Measurements from ENCODE around the gene AKAP4. TPM values are rescaled to one million over a fixed set of nuclear protein-coding genes. Genes with fewer than 3 reads are reported as not detected.

AKAP4 gene
- total RNA-seq, 1 experiment from 2014 or later = not detected

DNA sequence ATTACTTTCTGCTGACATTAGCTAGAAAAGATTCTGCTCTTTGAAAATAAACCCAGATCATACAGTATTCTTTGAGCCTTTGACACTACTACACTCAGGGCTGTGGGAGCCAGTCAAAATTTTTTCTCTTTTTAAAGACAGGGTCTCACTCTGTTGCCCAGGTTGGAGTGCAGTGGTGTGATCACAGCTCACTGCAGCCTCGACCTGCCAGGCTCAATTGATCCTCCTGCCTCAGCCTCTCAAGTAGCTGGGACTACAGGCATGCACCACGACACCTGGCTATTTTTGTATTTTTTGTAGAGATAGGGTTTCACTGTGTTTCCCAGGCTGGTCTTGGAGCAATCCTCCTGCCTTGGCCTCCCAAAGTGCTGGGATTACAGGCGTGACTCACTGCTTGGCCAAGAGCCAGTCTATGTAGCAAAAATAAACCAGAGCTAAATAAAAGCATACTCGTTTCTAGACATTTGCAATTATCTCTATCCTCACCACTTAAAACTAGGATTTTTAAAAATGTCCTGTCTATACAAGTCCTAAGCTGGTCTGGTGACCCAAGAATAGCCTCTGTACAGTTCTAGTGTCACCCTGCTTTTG, 43.2 kb downstream of the AKAP4 start:
- TF ChIP-seq, protein P1, sequence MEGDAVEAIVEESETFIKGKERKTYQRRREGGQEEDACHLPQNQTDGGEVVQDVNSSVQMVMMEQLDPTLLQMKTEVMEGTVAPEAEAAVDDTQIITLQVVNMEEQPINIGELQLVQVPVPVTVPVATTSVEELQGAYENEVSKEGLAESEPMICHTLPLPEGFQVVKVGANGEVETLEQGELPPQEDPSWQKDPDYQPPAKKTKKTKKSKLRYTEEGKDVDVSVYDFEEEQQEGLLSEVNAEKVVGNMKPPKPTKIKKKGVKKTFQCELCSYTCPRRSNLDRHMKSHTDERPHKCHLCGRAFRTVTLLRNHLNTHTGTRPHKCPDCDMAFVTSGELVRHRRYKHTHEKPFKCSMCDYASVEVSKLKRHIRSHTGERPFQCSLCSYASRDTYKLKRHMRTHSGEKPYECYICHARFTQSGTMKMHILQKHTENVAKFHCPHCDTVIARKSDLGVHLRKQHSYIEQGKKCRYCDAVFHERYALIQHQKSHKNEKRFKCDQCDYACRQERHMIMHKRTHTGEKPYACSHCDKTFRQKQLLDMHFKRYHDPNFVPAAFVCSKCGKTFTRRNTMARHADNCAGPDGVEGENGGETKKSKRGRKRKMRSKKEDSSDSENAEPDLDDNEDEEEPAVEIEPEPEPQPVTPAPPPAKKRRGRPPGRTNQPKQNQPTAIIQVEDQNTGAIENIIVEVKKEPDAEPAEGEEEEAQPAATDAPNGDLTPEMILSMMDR (conservative IDR thresholded peaks at IDR 0.05) = no peak
- Histone ChIP-seq H2BK20ac (ENCODE audit: low read depth, low read length, poor library complexity, severe bottlenecking) (no peak overlapping the region), H4K5ac (ENCODE audit: insufficient read length, low read depth, low read length) (no peak overlapping the region), H3K79me2 (ENCODE audit: insufficient read depth, low read length) (no peaks in the 10 kb centered on the region), H2AK5ac (ENCODE audit: insufficient read length, low read length) (no peak overlapping the region), H2BK12ac (ENCODE audit: insufficient read length, low read depth, low read length) (no peak overlapping the region), H2AFZ (ENCODE audit: low read length) (no peak overlapping the region), H3K27me3 (ENCODE audit: insufficient read depth, low read length) (no peaks in the 10 kb centered on the region), H2BK120ac (ENCODE audit: low read depth, low read length, poor library complexity, severe bottlenecking) (no peak overlapping the region), H3K9me3 (ENCODE audit: control insufficient read depth, low read depth, low read length) (peaks cover 19% of the 10 kb centered on the region), H3K23ac (ENCODE audit: insufficient read length, low read depth, low read length) (no peak overlapping the region), H4K8ac (replicated peaks; ENCODE audit: insufficient read length, low read depth, low read length) (no peak overlapping the region), H3K9ac (ENCODE audit: extremely low read depth, insufficient read length, low read length) (no peak overlapping the region), H3K4me2 (ENCODE audit: insufficient read depth, insufficient read length, low read length) (no peak overlapping the region), H3K23me2 (ENCODE audit: insufficient read length, low read depth, low read length, poor library complexity, severe bottlenecking) (no peaks in the 10 kb centered on the region), H3K79me1 (ENCODE audit: insufficient read depth, low read depth, low read length, poor library complexity, severe bottlenecking) (no peaks in the 10 kb centered on the region), H3K56ac (ENCODE audit: insufficient read length, low read depth, low read length) (no peak overlapping the region), H2BK15ac (ENCODE audit: low read depth, low read length) (no peak overlapping the region), H3K14ac (ENCODE audit: insufficient read depth, low read length) (no peak overlapping the region), H3K27ac (ENCODE audit: insufficient read length, low read depth, low read length) (no peak overlapping the region), H3T11ph (ENCODE audit: low read length) (no peak overlapping the region), H4K91ac (ENCODE audit: insufficient read length, low read depth, low read length) (no peak overlapping the region), H2BK5ac (ENCODE audit: insufficient read length, low read length) (no peak overlapping the region), H3K4ac (ENCODE audit: low read depth, low read length) (no peak overlapping the region), H4K20me1 (ENCODE audit: control insufficient read depth, insufficient read depth, insufficient read length) (no peaks in the 10 kb centered on the region), H3K4me1 (ENCODE audit: insufficient read depth, low read length) (no peaks in the 10 kb centered on the region), H3K18ac (ENCODE audit: insufficient read length, low read depth, low read length) (no peak overlapping the region)
- peaks cover 4 to 17% (median 11%) of the 10 kb centered on the region in 3 experiments; a peak in 6 of 7 replicates for H3K36me3 Mint-ChIP-seq (ENCODE audit: insufficient read depth in 1 of 3, low read depth in 3 of 3)
- no peaks in the 10 kb centered on the region for H3K27me3 Mint-ChIP-seq (ENCODE audit: low read depth)
- no peak overlapping the region for H3K4me3 Mint-ChIP-seq
- DNase-seq = no peak
- H3K27ac Mint-ChIP-seq = no peak overlapping the region
- peaks cover 73 to 75% of the 10 kb centered on the region in 2 experiments for H3K9me3 Mint-ChIP-seq
- H3K4me1 Mint-ChIP-seq = no peaks in the 10 kb centered on the region
- no CpG with 5 or more reads among the region's 4 CpGs for WGBS (ENCODE audit: extremely low coverage, insufficient read length, low lambda C conversion rate)

Measured in H9 (cell line).